Cerebellar nuclear complex (tissue), 1 donor: Measurements from ENCODE around the gene COBLL1.
"Not testable (repeated sequence)": the region's sequence is repeated elsewhere in the genome, so short reads cannot be mapped to it uniquely, and the experiment has no call there.

Experiments
- DNase-seq, 2 experiments: peaks; one replicate each; lab custom pipeline; 2025; lab: John Stamatoyannopoulos, UW

The COBLL1 gene

GRCh38 chr2:164859906-164860693, 18.5 kb upstream of the COBLL1 start:
- not testable (repeated sequence) for DNase-seq

DNA sequence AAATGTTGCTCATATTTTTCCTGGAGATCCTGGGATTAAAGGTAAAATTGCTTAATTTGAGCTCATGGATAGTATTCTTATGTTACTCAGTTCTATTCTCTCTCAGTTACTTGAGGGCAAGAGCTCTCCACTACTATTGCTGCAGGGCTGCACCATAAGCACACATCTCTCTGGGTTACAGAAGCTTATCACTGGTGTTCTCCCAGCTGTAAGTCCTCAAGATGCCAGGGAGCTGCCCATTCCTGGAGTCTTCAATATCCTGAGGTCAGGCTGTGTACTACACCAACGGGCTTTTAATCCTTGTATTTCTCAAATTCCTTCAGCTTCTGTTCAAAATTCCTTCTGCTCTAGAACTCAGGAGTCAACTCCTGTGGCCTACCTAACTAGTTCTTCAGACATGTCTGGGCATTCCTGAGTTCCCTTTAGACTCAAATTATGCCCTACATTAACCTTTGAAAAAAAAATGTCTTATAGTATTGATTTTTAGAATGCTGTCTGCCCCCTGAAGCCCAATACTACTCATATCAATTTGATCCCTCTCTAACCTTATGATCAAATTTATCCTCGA, 17.7 kb upstream of the COBLL1 start:
- no peak for DNase-seq

- no peak for DNase-seq
These were observed 10.5 kb upstream of the COBLL1 start for GRCh38 chr2:164852086-164852485.

DNA sequence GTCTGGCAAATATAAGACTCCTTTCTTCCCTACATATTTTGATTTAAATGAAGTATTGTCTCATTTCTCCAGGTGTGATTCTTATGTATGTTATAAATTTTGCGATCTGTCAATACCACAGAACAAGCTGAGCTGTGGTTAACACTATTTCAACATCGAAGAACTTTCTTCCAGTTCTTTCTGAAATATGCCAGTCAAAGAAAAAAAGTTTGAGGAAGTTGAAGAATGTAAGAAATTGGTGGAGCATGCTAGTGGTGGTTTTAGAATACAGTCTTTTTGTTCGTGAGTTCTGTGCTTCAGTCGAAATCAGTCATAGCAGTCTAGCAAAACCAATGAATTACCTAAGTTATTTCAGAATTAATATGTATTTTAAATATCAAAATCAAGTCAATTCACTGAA, 8.6 kb upstream of the COBLL1 start:
- no peak for DNase-seq

GRCh38 chr2:164849506-164849905, 7.9 kb upstream of the COBLL1 start:
- no peak for DNase-seq

DNA sequence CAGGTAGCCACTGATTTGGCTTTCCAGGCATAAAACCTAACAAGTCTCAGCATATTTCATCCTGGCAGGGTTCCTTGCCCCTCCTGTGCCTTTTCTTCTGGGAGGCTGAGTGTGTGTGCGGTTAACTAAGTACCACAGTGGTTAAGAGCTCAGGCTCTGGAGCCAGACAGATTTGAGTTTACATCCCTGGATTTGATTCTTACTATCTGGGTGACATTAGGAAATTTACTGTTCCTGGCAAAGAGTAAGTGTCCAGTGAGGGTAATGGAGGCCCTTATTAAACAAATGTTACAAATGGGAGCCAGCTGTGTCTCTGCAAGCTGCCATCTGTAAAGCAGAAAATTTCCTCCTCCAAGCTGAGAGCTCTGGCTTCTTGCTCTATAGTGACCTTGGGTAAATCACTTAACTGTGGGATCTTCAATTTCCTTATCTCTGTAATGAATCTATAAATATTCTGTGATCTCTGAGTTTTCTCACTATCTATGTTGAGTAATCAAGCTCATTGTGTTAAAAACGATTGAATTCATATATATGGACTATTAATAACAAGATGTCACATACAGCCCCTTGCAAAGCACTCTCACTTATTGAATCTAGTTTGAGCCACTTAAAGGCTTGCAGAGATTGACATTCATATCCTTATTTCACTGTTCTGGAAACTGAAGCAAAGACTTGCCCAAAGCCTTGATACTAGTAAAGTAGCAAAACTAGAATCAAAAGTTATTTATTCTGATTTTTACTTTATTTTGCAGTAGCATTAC, 6.5 kb upstream of the COBLL1 start:
- DNase-seq, result no peak

- DNase-seq, result no peak
These were observed 5.7 kb upstream of the COBLL1 start for GRCh38 chr2:164847291-164847690.

DNA sequence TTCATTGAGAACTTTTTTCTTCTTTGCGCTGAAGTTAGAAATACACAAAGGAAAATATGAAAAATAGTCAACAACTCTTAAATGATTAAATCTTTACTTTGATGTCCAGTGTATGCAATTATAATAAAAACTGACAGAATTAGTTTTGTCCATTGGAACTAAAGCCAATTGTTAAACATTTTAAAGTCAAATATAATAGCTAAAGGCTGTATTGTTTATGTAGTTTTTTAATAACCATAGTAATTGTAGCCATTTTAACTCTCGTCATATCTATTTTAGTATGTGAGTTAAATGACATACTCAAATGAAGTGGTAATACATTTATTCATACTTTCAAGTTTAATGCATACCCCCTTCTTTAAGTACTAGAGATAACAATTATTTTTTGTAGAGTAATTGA, 4.7 kb upstream of the COBLL1 start:
- DNase-seq, result no peak

GRCh38 chr2:164843346-164843911, 1.8 kb upstream of the COBLL1 start:
- no peak for DNase-seq

- no peak for DNase-seq
These were observed 972 bp upstream of the COBLL1 start for GRCh38 chr2:164842624-164842966.

- no peak for DNase-seq
These were observed 499 bp downstream of the COBLL1 start for GRCh38 chr2:164840930-164841718.

DNA sequence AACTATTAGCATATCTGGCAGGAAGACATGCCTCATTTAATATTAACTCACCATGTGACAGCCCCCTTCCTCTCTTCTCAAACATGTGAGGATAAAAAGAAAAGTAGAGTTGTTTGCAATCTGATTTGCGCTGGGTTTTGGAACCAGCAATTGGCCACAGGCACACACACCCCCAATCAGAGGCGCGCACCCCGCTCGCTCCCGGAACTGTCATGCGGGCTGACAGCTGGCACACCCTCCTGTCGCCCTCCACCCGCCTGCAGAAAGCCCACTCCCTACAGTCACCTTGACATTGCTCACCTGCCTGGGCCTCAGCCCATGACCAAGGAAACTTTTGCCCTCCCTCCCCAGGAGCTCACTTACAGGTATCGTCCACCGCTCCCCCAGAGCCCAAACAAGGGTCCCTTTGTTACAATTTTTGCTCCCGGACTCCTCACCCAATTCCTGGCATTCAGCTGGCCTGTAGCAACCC, 1.1 kb downstream of the COBLL1 start:
- DNase-seq, result no peak

GRCh38 chr2:164839914-164840457, 1.6 kb downstream of the COBLL1 start:
- no peak for DNase-seq

- DNase-seq, result no peak
These were observed 3.8 kb downstream of the COBLL1 start for GRCh38 chr2:164837807-164838206.

GRCh38 chr2:164836907-164837306, 4.7 kb downstream of the COBLL1 start:
- no peak for DNase-seq

GRCh38 chr2:164835302-164835701, 6.3 kb downstream of the COBLL1 start:
- DNase-seq, result no peak

DNA sequence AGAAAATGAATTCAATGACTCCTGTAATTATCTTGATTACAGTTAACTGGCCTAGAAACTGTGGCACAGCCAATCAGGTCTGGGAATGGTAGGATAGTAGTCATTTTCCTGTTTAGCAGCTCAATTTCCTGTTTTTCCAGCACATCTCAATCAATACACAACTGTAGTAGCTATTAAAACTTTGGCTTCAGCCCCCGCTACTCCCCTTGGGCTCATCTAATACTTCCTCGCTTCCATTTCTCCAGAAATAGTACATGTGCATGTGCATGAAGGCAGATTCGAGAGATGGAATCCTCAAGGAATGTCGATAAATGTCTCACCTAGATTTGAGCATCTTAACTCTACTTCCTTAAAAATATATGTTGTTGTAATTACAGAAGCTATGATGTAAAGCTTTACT, 9.7 kb downstream of the COBLL1 start:
- no peak for DNase-seq

DNA sequence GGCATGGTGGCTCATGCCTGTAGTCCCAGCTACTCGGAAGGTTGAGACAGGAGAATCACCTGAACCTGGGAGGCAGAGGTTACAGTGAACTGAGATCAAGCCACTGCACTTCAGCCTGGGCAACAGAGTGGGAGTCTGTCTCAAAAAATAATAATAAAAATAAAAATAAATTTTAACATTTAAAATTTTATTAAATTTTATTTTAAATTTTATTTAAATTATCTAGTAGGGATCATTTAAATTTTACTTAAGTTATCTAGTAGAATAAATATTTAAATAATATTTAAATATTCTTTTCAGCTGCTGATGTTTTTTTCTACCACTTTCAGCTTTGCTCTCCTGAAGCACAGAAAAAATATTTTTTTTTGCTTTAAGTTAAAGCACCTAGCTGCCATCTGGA, 10.4 kb downstream of the COBLL1 start:
- DNase-seq, result no peak

DNA sequence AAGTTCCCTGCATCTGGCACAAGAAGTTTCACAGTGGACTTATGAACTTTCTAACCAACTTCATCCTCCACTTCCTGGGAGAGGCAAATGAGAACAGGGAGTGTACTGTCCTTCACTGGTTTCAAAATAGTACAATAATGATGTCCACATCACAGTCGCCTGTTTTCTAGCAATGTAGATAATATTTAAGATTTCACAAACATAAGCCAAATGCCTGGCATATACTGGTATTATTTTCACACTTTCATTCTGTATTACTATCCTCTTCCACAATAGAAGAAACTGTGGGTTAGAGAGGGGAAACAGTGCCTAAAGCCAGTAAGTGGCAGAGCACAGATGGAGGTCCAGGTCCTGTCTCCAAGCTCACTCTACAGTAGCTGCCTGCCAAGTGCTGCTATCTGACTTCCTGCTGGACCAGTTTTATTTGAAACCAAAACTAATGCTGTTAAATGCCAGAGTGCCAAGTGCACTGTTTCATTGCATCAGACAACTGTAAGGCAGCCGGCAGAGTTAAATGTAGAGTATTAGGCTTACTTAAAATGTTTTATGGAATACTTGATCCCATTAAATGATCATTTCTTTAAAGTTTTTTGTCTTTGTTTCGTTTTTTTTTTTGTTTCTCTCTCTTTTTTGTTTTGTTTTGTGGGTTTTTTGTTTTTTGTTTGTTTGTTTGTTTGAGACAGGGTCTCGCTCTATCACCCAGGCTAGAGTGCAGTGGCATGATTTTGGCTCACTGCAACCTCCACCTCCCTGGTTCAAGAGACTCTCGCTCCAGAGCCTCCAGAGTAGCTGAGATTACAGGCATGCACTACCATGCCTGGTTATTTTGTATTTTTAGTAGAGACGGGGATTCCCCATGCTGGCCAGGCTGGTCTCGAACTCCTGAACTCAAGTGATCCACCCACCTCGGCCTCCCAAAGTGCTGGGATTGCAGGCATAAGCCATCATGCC, 15.1 kb downstream of the COBLL1 start:
- DNase-seq, result no peak

- DNase-seq, result no peak
These were observed 16.8 kb downstream of the COBLL1 start for GRCh38 chr2:164824872-164825271.
